ENCODE results near the gene PTGR2.

- no peak for TF ChIP-seq POLR2AphosphoS5 (IDR thresholded peaks at IDR 0.05)
- TF ChIP-seq CTCF (IDR thresholded peaks at IDR 0.05) = no peak
Measured at GRCh38 chr14:73865534-73866113, 14.0 kb downstream of the PTGR2 start.
